ENCODE measurements around the gene SYNGR4.

DNA sequence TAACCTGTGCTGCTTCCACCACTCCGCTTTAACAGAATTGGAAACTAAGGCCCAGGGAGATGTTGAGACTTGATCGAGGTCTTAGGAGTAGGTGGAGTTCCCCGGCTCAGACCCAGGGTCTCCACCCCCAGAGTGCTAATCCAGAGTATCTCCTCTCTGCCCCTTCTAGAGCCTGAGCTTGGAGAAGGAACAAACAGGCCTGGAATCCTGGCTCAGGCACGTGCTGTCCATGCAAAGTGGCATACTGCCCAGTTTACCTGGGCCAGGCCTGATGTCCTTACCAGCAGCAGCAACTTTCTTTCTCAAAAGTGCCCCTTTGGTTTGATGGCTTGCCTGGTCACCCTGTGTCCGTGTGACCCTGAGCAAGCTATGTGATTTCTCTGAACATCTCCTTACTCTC lies 3.7 kb downstream of the SYNGR4 start:
- no peak for TF ChIP-seq POLR2AphosphoS5 (IDR thresholded peaks at IDR 0.05; ENCODE audit: borderline replicate concordance, low read depth, low read length)
- TF ChIP-seq EZH2 (IDR thresholded peaks at IDR 0.05): no peak
- no peak for TF ChIP-seq FOXP2 (optimal IDR thresholded peaks at IDR 0.05; ENCODE audit: control extremely low read depth, extremely low read length, insufficient read depth)

All from SK-N-MC (cell line).